ENCODE data around the gene THEM5.

THEM5 gene

GRCh38 chr1:151825204-151825603, 28.3 kb downstream of the THEM5 start:
- no peak overlapping the region for H3K4me3 ChIP-seq (ENCODE audit: low read depth, low read length)
- TF ChIP-seq CTCF (IDR thresholded peaks at IDR 0.05; ENCODE audit: low read depth, low read length) (no peak), MAX (IDR thresholded peaks at IDR 0.05; ENCODE audit: low read depth, low read length) (no peak), POLR2A (IDR thresholded peaks at IDR 0.05; ENCODE audit: extremely low read depth, insufficient read length) (no peak), MYC (IDR thresholded peaks at IDR 0.05; ENCODE audit: low read depth, low read length) (no peak)
- DNase-seq (ENCODE audit: low read depth): no peak

GRCh38 chr1:151823175-151823574, 30.3 kb downstream of the THEM5 start:
- no peak for DNase-seq (ENCODE audit: low read depth)
- no peak for TF ChIP-seq MYC (IDR thresholded peaks at IDR 0.05; ENCODE audit: low read depth, low read length)
- no peak for TF ChIP-seq MAX (IDR thresholded peaks at IDR 0.05; ENCODE audit: low read depth, low read length)
- TF ChIP-seq POLR2A (IDR thresholded peaks at IDR 0.05; ENCODE audit: extremely low read depth, insufficient read length): no peak
- no peak for TF ChIP-seq CTCF (IDR thresholded peaks at IDR 0.05; ENCODE audit: low read depth, low read length)

GRCh38 chr1:151822404-151822803, 31.1 kb downstream of the THEM5 start:
- no peak overlapping the region for H3K4me3 ChIP-seq (ENCODE audit: low read depth, low read length)
- no peak for TF ChIP-seq POLR2A (IDR thresholded peaks at IDR 0.05; ENCODE audit: extremely low read depth, insufficient read length)
- TF ChIP-seq MAX (IDR thresholded peaks at IDR 0.05; ENCODE audit: low read depth, low read length): no peak
- TF ChIP-seq MYC (IDR thresholded peaks at IDR 0.05; ENCODE audit: low read depth, low read length): no peak
- TF ChIP-seq CTCF (IDR thresholded peaks at IDR 0.05; ENCODE audit: low read depth, low read length): no peak
- no peak for DNase-seq (ENCODE audit: low read depth)

More at GRCh38 chr1:151823175-151823574, 30.3 kb downstream of the THEM5 start:
- no peak overlapping the region for H3K4me3 ChIP-seq (ENCODE audit: low read depth, low read length)

GRCh38 chr1:151820940-151821339, 32.6 kb downstream of the THEM5 start:
- TF ChIP-seq CTCF (IDR thresholded peaks at IDR 0.05; ENCODE audit: low read depth, low read length) (no peak), MYC (IDR thresholded peaks at IDR 0.05; ENCODE audit: low read depth, low read length) (no peak), MAX (IDR thresholded peaks at IDR 0.05; ENCODE audit: low read depth, low read length) (no peak), POLR2A (IDR thresholded peaks at IDR 0.05; ENCODE audit: extremely low read depth, insufficient read length) (no peak)
- no peak for DNase-seq (ENCODE audit: low read depth)
- H3K4me3 ChIP-seq (ENCODE audit: low read depth, low read length): no peak overlapping the region

GRCh38 chr1:151819976-151820623, 33.4 kb downstream of the THEM5 start:
- no peak overlapping the region for H3K4me3 ChIP-seq (ENCODE audit: low read depth, low read length)
- no peak for DNase-seq (ENCODE audit: low read depth)
- TF ChIP-seq MYC (IDR thresholded peaks at IDR 0.05; ENCODE audit: low read depth, low read length) (no peak), CTCF (IDR thresholded peaks at IDR 0.05; ENCODE audit: low read depth, low read length) (no peak), MAX (IDR thresholded peaks at IDR 0.05; ENCODE audit: low read depth, low read length) (no peak), POLR2A (IDR thresholded peaks at IDR 0.05; ENCODE audit: extremely low read depth, insufficient read length) (no peak)
